ENCODE results near the gene GAB3.

GRCh38 chrX:154784149-154784995, 33.5 kb upstream of the GAB3 start:
- no peak for TF ChIP-seq CTCF (IDR thresholded peaks at IDR 0.05)
- TF ChIP-seq POLR2A (IDR thresholded peaks at IDR 0.05), result no peak
